Choroid plexus epithelial cell (primary cell): ENCODE measurements around the gene MTG2.

Experiments
- DNase-seq: peaks from one replicate; pipeline ENCODE4 v3.0.0-alpha.2; 2010; ENCODE audit warnings: low read depth
- H3K4me3 ChIP-seq: 2 replicates; pipeline ENCODE4 v1.5.1; 2011; ENCODE audit warnings: low read depth, mild to moderate bottlenecking, control low read depth, low read length, moderate library complexity
- CTCF ChIP-seq: conservative IDR thresholded peaks from 2 replicates; pipeline ENCODE4 v1.5.1; 2011; ENCODE audit warnings: low read depth, mild to moderate bottlenecking, control low read depth, inconsistent platforms, low read length, moderate library complexity

Gene MTG2

GRCh38 chr20:62230696-62231095, 47.9 kb downstream of the MTG2 start:
- no peak overlapping the region for H3K4me3 ChIP-seq
- TF ChIP-seq CTCF: no peak
- DNase-seq: no peak

- H3K4me3 ChIP-seq: no peak overlapping the region
- no peak for DNase-seq
- no peak for TF ChIP-seq CTCF
Observed at GRCh38 chr20:62231292-62231691, 48.5 kb downstream of the MTG2 start.

- no peak for DNase-seq
- no peak overlapping the region for H3K4me3 ChIP-seq
- no peak for TF ChIP-seq CTCF
Observed at GRCh38 chr20:62232194-62232593, 49.4 kb downstream of the MTG2 start.

GRCh38 chr20:62232770-62233645, 50.2 kb downstream of the MTG2 start:
- H3K4me3 ChIP-seq: no peak overlapping the region
- DNase-seq: no peak
- TF ChIP-seq CTCF: no peak

GRCh38 chr20:62233684-62234083, 50.9 kb downstream of the MTG2 start:
- no peak overlapping the region for H3K4me3 ChIP-seq
- TF ChIP-seq CTCF: no peak
- DNase-seq: no peak

- TF ChIP-seq CTCF: no peak
Observed at GRCh38 chr20:62234339-62234738, 51.5 kb downstream of the MTG2 start.

More at GRCh38 chr20:62234339-62234738, 51.5 kb downstream of the MTG2 start:
- DNase-seq: no peak
- no peak overlapping the region for H3K4me3 ChIP-seq
